ENCODE data around the gene PNMA8A.
"Not testable (repeated sequence)": the region's sequence is repeated elsewhere in the genome, so short reads cannot be mapped to it uniquely, and the experiment has no call there.

The PNMA8A gene

DNA sequence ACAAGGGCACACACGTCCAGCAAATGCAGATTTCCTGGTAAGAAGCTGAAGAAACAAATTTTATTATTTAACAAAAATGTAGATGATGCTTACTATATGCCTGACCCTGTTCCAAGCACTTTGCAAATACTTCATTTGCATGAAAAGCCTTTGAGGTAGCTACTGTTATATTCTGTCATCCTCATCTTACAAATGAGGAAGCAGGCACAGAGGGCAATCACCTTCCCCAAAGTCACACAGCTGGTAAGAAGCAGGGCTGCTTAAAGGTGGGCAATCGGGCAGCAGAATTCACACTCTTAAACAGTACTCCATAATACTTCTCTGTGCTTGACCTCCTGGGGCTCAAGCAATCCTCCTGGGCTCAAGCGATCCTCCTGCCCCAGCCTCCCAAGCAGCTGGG lies 24.4 kb downstream of the PNMA8A start:
- TF ChIP-seq, protein P1, sequence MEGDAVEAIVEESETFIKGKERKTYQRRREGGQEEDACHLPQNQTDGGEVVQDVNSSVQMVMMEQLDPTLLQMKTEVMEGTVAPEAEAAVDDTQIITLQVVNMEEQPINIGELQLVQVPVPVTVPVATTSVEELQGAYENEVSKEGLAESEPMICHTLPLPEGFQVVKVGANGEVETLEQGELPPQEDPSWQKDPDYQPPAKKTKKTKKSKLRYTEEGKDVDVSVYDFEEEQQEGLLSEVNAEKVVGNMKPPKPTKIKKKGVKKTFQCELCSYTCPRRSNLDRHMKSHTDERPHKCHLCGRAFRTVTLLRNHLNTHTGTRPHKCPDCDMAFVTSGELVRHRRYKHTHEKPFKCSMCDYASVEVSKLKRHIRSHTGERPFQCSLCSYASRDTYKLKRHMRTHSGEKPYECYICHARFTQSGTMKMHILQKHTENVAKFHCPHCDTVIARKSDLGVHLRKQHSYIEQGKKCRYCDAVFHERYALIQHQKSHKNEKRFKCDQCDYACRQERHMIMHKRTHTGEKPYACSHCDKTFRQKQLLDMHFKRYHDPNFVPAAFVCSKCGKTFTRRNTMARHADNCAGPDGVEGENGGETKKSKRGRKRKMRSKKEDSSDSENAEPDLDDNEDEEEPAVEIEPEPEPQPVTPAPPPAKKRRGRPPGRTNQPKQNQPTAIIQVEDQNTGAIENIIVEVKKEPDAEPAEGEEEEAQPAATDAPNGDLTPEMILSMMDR (IDR thresholded peaks at IDR 0.05), result no peak
- H3K27ac ChIP-seq, result peak overlapping the region in 1 of 2 donors; percentile 84
- H3K4me3 ChIP-seq, result no peak overlapping the region
- DNase-seq (ENCODE audit: low spot score), result no peak

DNA sequence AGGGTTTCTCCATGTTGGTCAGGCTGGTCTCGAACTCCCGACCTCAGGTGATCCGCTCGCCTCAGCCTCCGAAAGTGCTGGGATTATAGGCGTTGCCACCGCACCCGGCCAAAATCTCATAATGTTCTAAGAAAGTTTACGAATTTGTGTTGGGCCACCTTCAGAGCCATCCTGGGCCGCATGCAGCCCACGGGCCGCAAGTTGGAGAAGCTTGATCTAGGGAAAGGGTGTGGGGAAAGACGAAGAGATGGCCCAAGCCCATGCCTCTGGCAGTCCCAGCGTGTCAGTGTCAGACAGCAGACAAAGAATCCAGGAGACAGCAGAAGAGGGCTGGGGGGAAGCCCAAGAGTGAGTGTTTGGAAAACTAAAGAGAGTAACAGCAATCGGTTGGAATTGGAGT lies 25.3 kb downstream of the PNMA8A start:
- Histone ChIP-seq H3K4me3 (no peak overlapping the region), H3K27ac (no peak overlapping the region)
- TF ChIP-seq, protein P1 (IDR thresholded peaks at IDR 0.05), result no peak
- no peak for DNase-seq (ENCODE audit: low spot score)

DNA sequence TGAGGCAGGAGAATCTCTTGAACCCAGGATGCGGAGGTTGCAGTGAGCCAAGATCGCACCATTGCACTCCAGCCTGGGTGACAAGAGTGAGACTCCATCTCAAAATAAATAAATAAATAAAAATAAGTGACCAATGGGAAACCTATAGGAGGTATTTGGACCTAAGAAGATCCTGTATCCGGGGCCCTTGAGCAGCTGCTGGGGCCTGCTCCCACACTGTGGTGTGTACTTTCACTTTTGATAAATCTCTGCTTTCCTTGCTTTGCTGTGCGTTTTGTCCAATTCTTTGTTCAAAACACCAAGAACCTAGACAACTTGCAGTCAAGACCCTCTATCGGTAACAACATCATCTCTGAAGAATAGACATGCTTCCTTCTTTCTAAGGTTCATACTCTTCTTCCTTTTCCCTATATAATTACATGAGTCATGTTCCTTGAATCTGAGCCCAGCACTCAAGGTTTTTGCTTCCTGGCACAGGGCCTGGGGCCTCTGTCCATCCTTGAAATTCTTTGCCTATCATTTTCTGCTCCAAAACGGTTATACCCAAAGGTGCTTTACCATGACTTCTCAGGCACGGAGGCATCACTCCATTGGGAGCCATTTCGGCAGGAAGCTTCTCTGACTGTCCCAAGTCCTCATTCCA lies 28.4 kb downstream of the PNMA8A start:
- no peak for DNase-seq (ENCODE audit: low spot score)
- H3K4me3 ChIP-seq, result no peak overlapping the region
- H3K27ac ChIP-seq, result peak overlapping the region; percentile 1 to 59
- TF ChIP-seq, protein P1 (IDR thresholded peaks at IDR 0.05), result no peak

DNA sequence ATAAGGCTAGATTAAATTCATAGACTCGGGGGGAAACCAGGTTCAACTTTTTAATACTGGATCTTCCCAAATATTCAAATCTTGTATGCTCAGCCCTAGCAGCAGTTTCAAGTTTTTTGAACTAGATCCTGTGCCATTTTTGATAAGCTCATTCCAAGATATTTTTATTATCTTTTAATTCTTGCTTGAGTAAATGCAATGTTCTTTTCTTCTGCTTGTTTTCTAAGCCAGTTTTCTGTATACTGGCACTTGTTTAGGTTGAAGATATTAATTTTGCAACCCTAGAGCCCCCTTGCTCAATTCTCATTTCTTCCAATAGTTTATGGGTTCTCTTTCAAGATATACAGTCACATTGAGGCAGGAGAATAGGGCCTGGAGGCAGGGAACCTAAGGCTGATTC lies 29.5 kb downstream of the PNMA8A start:
- H3K4me3 ChIP-seq, result no peak overlapping the region
- no peak for DNase-seq (ENCODE audit: low spot score)
- TF ChIP-seq, protein P1 (IDR thresholded peaks at IDR 0.05), result no peak
- peak overlapping the region; percentile 1 to 59 for H3K27ac ChIP-seq

DNA sequence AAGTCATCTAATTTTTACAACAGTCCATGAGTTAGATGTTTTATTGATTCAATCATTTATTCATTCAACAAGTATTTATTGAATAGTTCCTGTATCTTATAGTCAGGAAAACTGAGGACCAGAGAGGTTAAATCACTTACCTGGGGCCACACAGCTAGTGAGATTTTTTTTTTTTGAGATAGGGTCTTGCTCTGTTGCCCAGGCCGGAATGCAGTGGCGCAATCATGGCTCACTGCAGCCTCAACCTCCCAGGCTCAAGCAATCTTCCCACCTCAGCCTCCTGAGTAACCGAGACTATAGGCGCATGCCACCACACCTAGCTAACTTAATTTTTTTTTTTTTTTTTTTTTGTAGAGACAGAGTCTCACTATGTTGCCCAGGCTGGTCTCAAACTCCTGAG lies 35.7 kb downstream of the PNMA8A start:
- not testable (repeated sequence) for H3K27ac ChIP-seq; H3K4me3 ChIP-seq; DNase-seq (ENCODE audit: low spot score)

DNA sequence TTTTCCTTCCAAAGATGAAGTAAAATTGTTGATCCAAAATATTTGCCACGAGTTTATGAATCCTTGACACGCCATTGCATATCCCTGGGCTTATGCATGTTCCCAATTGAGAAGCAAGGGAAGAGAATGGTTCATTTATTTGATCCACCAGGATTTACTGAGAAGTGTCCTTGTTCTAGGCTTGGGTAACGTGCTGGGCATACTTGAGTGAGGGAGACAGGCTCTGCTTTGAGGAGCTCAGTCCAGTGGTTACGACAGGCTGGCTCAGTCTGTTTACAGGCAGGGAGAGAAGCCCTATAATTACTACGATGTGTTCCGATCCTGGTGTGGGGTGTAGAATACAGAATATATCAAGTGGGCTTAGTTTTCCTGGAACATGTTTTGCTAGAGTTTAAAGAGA lies 36.4 kb downstream of the PNMA8A start:
- Histone ChIP-seq H3K4me3 (no peak overlapping the region), H3K27ac (no peak overlapping the region)
- TF ChIP-seq, protein P1 (IDR thresholded peaks at IDR 0.05), result no peak
- no peak for DNase-seq (ENCODE audit: low spot score)

DNA sequence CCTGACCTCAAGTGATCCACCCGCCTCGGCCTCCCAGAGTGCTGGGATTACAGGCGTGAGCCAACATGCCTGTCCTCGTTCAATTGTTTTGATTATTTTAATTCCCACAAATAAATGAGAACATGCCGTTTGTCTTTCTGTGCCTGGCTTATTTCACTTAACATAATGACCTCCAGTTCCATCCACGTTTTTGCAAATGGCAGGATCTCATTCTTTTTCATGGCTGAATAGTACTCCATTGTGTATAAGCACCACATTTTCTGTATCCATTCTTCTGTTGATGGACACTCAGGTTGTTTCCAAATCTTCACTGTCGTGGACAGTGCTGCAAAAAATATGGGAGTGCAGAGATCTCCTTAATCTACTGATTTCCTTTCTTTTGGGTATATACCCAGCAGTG lies 37.9 kb downstream of the PNMA8A start:
- DNase-seq (ENCODE audit: low spot score); H3K4me3 ChIP-seq; H3K27ac ChIP-seq: not testable (repeated sequence)

DNA sequence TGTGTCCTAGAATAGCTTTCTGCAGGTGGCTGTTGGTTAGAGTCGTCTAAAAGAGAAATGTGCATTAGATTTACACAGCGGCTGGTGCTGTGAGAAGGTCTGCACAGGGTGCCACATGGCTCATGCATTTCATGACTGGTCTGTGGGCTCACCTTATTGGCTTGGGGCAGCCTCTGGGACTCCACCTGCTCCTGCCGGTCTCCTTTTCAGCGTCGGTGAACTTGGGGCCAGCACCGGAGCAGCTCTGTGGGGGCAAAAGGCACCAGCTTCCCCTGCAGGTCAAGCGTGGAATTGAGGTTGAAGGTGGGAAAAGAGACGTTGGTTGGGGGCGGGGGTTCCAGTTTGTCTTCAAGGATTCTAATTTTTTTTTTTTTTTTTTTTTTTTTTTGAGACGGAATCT lies 39.5 kb downstream of the PNMA8A start:
- Histone ChIP-seq H3K27ac (no peak overlapping the region), H3K4me3 (no peak overlapping the region)
- TF ChIP-seq, protein P1 (IDR thresholded peaks at IDR 0.05), result no peak
- DNase-seq (ENCODE audit: low spot score), result no peak
